Measurements from ENCODE around the gene PDGFA. TPM values are rescaled to one million over a fixed set of nuclear protein-coding genes. Genes with fewer than 3 reads are reported as not detected.

Gene PDGFA
- total RNA-seq, 1 donor from 2014 or later: 7.3 TPM

- no peaks in the 10 kb centered on the region for H3K27me3 Mint-ChIP-seq
- H3K4me1 Mint-ChIP-seq: no peaks in the 10 kb centered on the region
- H3K4me3 Mint-ChIP-seq: no peak overlapping the region
- ChIA-PET POLR2A (no interaction called here), CTCF (no interaction called here)
- H3K9me3 Mint-ChIP-seq: peaks cover 7% of the 10 kb centered on the region
- DNase-seq (no peak), ATAC-seq (ENCODE audit: low read depth) (no peak)
- intact Hi-C loops (cut with micrococcal nuclease): no loop called here
- H3K36me3 Mint-ChIP-seq (ENCODE audit: low read depth): no peaks in the 10 kb centered on the region
- TF ChIP-seq CTCF (IDR thresholded peaks at IDR 0.05): no peak
- no peak overlapping the region for H3K27ac Mint-ChIP-seq
Observed at GRCh38 chr7:544338-545221, 24.9 kb upstream of the PDGFA start.

- intact Hi-C loops (cut with micrococcal nuclease): no loop called here
- no peak for TF ChIP-seq CTCF (IDR thresholded peaks at IDR 0.05)
- no peak overlapping the region for H3K27ac Mint-ChIP-seq
- ATAC-seq (ENCODE audit: low read depth): no peak
- CTCF ChIA-PET: no interaction called here
- no peak for DNase-seq
- POLR2A ChIA-PET: no interaction called here
- peaks cover 7% of the 10 kb centered on the region for H3K9me3 Mint-ChIP-seq
- H3K36me3 Mint-ChIP-seq (ENCODE audit: low read depth): no peaks in the 10 kb centered on the region
- no peaks in the 10 kb centered on the region for H3K4me1 Mint-ChIP-seq
- no peaks in the 10 kb centered on the region for H3K27me3 Mint-ChIP-seq
- no peak overlapping the region for H3K4me3 Mint-ChIP-seq
Observed at GRCh38 chr7:543501-544337, 24.1 kb upstream of the PDGFA start.

- intact Hi-C loops (cut with micrococcal nuclease): no loop called here
- no peak for DNase-seq
- ChIA-PET CTCF (no interaction called here), POLR2A (no interaction called here)
- Mint-ChIP-seq H3K27me3 (no peaks in the 10 kb centered on the region), H3K4me3 (no peak overlapping the region), H3K27ac (no peak overlapping the region), H3K9me3 (peaks cover 7% of the 10 kb centered on the region), H3K4me1 (no peaks in the 10 kb centered on the region), H3K36me3 (ENCODE audit: low read depth) (no peaks in the 10 kb centered on the region)
- ATAC-seq (ENCODE audit: low read depth): no peak
- no peak for TF ChIP-seq CTCF (IDR thresholded peaks at IDR 0.05)
Observed at GRCh38 chr7:542713-543500, 23.3 kb upstream of the PDGFA start.

GRCh38 chr7:542131-542712 lies 22.6 kb upstream of the PDGFA start:
- no peak for ATAC-seq (ENCODE audit: low read depth)
- no peak overlapping the region for H3K27ac Mint-ChIP-seq

More at GRCh38 chr7:542131-542712, 22.6 kb upstream of the PDGFA start:
- CTCF ChIA-PET: no interaction called here
- H3K36me3 Mint-ChIP-seq (ENCODE audit: low read depth): no peaks in the 10 kb centered on the region
- H3K9me3 Mint-ChIP-seq: peaks cover 7% of the 10 kb centered on the region
- POLR2A ChIA-PET: no interaction called here
- intact Hi-C loops (cut with micrococcal nuclease): no loop called here
- no peaks in the 10 kb centered on the region for H3K4me1 Mint-ChIP-seq
- H3K27me3 Mint-ChIP-seq: no peaks in the 10 kb centered on the region
- TF ChIP-seq CTCF (IDR thresholded peaks at IDR 0.05): no peak
- H3K4me3 Mint-ChIP-seq: no peak overlapping the region
- no peak for DNase-seq
